COLO668 (cell line): ENCODE results near the gene SPAG16.
"Not testable (repeated sequence)": the region's sequence is repeated elsewhere in the genome, so short reads cannot be mapped to it uniquely, and the experiment has no call there.

ENCODE experiments used
- DNase-seq: peaks from one replicate; lab custom pipeline; 2025; ENCODE audit not compliant: unreplicated experiment; lab: John Stamatoyannopoulos, UW

SPAG16 gene

DNA sequence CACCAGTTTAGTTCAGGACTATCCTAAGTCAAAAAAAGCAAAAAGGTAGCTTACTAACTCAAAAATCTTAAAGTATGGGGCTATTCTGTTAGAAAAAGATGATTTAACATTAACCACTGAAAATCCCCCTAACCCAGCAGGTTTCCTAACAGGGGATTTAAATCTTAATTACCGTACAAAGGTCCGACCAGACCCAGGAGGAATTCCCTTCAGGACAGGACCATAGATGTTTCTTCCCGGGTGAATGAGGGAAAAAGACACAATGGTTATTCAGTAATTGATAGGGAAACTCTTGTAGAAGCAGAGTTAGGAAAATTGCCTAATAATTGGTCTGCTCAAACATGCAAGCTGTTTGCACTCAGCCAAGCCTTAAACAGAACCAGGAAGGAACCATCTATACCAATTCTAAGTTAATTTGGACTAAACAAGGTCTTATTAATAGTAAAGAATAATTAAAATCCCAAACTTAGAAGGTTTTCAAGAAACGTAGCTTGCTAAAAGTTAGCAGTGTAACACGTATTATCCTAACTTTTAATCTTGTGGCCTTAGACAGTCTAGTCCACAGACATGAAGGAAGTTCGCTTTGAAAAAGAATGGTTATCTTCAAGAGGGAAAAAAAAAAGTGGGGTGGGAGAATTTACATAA lies 124.3 kb downstream of the SPAG16 start:
- DNase-seq: not testable (repeated sequence)

DNA sequence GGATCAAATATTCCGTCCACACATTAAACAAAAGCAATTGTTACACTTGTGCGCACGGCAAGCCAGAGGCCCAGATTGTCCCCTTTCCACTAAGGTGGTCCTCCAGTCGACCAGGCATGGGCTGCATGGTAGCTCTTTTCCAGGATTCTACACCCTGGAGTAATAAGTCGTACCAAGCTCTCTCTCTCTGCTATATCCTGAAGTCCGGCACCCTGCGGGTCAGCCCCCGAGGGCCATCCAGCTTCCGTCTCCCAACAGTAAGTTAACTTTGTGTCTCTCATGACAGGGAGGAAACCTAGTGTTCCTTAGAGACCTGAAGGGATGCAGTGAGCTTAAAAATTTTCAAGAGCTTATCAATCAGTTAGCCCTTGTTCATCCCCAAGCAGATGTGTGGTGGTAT lies 126.4 kb downstream of the SPAG16 start:
- DNase-seq: not testable (repeated sequence)

DNA sequence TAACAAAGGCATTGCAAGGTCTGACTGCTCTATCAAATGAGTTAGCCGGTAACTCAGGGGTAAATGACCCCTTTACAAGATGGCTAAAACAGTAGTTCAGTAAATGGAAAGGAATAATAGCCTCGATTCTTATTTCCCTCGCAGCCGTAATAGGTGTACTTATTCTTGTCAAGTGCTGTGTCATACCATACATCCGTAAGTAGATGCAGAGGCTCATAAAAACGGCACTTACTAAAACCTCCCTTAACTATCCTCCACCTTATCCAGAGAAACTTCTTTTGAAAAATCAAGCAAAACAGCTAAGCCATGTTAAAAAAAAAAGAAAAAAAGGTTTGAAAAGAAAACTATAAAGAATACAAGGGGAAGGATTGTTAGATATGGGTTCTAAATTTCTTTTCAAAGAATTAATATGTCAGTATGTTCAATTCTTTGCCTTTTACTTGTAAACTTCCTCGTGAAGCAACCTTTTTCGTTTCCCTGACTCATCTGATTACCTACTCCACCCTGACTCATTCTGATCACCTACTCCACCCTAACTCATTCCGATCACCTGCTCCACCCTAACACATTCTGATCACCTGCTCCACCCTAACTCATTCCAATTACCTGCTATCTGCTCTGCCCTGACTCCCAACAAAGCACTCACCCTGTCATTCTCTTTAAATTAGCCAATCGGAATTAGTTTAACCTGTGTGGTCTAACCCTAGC lies 127.5 kb downstream of the SPAG16 start:
- DNase-seq: no peak

DNA sequence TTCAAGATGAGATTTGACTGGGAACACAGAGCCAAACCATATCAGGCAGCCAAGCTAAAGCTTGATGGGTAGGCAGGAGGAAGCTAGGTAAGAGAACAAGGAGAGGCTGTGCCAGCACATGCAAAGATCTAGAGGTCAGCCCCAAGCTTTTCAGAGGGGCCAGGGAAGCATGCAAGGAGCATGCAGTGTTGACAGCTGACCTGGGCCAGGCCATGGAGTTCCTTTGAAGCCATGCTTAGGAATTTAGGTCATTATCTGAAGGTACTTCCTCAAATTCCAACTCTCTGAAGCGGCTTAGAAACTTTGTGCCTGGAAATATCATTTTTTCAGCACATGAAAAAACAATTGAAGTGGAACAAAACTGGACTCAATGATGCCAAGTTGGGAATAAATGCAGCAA lies 130.8 kb downstream of the SPAG16 start:
- no peak for DNase-seq

DNA sequence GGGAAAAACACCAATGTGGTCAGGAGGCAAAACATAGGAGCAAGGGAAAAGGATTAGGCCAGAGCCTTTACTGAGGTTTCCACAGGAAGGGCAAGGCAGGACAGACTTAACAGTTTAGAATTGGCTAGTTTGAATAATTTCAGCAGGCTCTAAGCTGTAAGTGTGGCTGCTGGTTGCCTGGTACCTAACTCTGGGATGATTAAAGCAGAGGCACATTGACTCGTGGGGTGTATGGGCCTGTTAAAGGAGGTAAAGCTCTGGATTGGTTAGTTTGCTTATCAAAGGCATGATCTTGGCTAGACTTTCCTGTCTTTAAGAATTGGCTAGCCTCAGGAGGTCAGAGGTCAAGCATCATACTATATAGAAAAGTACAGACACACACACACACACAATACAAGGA lies 132.6 kb downstream of the SPAG16 start:
- DNase-seq: no peak

DNA sequence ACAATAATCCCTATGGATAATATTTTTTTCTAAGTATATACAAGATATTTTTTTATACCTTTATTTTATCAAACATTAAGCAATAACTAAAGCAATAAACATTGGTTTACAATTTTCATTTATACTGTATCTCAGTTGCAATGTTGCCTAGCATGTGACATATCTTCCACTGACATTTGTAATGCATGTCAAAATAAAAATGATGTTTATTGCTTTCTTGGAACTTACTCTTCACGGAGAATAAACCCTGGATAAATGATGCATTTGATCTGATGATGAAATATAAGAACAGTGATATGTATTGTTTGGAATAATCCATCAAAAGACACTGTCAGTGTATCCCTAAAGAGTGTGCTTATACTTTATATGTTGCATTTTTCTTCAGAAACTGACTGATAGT lies 135.7 kb downstream of the SPAG16 start:
- DNase-seq: no peak

DNA sequence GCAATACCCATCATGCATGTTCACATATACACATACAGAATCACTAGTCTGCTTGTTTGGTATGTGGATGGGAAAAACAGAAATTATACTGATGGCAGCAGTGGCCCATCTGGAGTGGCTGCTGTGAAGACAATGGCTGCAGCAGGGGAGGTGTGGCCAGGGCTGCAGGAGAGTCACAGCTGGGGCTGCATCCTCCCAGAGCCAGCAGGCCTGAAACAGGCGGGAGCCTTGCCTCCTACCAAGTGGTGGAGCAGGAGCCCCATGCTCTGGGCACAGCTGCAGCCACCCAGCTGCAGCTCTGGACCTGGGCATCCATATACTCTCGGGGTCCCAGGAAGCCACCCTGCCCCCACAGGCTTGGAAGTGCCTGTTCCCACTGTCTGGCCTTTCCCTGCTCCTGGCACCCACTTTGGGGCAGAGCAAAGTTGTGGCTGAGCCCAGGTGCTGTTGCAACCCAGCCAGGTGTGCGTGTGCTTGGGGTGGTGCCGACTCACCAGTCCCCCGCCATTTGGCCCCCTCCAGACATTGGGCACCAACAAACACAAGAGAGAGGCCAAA lies 136.6 kb downstream of the SPAG16 start:
- no peak for DNase-seq

DNA sequence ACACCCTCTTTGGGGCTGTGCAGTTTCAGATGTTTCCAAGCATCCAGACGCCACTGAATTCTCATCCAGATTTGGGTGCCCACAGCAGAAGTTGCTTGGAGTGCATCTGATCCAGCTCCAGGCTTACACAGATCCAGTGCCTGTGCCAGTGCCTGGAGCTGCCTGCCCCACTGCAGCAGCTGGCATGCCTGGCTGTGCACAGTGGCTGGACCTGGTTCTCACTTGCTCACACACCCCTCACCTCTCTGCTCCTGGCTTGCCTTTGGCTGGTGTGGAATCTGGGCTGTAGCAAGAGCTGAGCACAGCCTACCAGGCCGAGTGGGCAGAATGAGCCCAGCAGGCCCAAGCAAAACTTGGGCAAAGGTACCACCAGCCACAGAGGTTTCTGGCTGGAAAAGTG lies 137.9 kb downstream of the SPAG16 start:
- no peak for DNase-seq

DNA sequence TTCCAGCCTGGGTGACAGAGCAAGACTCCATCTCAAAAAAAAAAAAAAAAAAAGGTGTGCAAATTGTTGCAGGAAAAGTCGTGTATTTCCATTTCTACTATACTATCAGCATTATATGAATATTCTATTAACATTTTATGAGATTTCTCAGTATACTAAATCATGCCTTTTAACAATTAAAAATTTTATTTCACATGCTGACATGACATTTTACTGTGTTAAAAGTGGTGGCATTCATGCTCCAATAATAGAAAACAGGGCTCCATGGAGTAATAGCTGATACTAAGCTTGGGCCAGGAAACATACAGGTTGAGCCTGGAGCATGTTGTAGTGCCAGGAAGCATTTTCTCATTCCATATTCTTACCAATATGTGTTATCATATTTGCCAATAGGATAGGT lies 141.4 kb downstream of the SPAG16 start:
- DNase-seq: no peak

DNA sequence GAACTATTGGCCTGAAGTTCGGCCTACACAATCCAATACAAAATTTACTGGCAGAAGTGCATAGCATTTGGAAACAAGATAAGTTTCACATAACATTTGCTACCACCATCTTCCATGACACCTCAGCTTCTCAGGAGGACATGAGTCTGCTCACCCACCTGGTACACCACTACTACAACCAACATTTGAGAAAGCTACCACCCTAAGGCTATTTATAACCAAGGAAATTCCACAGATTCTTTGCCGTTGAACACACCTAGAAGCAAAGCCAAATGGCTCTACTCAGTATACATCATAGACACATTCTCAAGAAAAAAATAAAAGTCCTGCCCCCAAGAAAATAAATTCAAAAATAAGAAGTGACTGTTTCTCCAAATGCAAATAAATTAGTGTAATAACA lies 145.3 kb downstream of the SPAG16 start:
- DNase-seq: no peak

DNA sequence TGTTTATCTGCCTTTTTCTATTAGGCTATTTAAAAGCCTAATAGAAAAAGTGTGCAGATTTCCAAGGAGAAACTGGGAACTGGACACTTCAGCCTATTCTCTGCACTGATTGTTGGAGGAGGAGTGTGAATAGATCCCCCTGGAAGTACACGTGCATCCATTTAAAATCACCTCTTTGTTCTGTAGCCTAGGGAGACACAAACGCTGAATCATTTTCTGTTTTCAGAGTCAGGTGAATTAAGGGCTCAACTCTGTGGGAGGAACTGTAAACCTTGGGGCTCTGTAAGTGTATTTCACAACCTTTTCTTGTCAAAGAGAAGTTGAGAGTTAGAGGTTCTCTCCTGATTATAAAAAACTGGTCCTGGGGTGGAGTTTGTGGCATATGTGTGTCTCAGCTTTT lies 159.7 kb downstream of the SPAG16 start:
- no peak for DNase-seq

DNA sequence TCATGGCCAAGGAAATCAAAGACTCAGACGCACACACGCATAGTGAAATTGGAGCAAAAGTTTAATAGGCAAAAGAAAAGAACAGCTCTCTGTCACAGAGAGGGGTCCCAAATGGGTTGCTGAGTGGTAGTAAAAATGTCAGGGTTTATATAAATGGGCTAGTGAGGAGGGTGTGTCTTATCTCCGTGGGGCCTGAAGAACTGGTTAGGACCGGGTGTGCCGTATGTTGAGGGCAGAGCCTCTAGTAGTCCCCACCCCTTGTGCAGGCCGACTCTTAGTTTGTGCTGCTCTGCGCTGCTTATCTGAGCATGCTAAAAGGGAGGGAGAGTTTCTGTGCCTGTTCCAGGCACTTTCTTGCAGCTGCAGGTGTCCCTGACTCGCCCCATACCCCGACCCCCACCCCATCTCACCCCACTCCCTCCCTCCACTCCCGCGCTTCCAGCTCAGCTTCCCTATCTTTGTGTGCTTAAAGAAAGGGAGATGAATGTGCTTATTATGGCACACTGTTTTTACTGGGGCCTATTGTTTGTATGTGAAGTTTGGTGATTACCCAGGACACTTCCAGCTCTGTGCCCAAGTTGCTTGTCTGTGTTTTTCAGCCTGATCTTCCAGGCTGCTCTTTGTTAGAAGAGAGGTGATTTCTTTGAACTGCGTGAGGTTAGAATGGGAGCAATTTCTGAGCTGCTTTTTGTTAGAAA lies 167.4 kb downstream of the SPAG16 start:
- no peak for DNase-seq

DNA sequence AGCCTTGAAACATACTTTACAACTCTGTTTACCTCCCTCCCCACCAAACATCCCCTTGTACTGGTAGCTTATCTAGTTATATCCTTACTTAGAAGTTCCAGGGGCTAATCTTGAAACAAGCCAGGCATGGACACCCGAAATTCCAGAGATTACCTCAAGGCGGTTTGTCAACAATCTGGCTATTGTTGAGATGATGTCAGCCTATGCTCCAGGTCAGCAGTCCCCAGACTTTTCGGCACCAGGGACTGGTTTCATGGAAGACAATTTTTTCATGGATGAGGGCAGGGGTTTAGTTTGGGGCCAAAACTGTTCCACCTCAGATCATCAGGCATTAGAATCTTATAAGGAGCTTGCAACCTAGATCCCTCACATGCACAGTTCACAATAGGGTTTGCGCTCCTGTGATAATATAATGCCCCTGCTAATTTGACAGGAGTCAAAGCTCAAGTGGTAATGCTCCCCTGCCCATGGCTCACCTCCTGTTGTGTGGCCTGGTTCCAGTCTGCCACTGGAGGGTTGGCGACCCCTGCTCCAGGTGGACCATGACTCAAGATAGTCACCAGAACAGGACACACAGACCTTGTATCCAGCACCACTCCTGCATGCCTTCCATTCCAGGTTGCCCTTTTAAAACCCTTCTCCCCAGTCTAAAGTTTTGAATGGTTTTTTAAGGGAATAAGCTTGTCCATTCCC lies 171.2 kb downstream of the SPAG16 start:
- DNase-seq: no peak

DNA sequence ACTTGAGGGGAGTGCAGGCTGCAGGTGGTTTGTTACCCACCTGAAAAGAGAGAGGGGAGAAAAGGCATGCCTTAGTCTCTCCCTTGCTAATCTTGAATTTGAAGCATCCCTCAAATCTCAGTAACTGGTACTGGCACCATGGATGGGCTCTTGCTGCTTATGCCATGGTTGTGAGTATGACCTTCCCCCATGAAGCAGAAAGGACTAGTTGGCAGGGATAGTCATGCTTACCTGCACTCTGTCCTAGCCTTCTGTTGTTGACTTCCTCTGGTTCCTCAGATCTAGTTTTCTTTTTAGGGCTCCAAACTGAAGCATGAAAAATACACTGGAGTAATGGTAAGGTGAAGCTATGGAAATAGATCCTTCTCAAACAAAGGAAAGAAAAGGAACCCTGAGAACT lies 191.2 kb downstream of the SPAG16 start:
- DNase-seq: no peak

DNA sequence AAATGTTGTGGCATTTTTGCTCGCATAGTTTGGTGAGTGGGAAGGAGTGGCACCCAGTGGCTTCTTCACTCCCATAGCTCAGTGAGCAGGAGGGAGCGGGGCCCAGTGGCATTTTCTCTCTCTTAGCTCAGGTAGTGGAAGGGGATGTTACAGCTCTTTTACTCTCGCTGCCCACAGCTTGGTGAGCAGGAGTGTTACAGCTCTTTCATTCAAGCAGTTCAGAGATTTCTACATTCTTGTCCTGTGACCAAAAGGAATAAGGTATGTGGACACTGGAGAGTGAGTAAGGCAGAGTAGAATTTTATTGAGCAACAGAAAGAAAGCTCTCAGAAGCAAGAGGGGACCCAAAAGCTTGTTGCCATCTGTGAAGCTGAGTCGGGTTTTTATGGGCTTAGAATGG lies 192.4 kb downstream of the SPAG16 start:
- DNase-seq: no peak

DNA sequence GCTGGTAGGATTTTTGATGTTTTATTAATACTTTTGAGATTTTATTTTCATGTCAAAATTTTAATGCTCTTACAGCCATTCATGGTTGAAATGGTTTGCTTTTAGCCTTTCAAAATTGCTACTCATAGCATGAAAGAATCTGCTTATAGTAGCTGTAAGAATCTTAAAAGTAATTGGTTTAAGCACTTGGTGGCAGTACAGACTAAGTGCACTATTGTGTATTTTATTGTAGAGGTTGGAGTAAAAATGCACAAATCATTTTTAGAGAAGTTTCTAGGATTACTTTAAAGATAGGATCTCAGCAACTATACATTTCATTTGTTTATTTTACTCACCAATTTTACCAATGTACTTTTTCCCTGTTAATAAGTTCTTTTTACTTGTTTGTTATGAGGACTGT lies 205.8 kb downstream of the SPAG16 start:
- DNase-seq: no peak

DNA sequence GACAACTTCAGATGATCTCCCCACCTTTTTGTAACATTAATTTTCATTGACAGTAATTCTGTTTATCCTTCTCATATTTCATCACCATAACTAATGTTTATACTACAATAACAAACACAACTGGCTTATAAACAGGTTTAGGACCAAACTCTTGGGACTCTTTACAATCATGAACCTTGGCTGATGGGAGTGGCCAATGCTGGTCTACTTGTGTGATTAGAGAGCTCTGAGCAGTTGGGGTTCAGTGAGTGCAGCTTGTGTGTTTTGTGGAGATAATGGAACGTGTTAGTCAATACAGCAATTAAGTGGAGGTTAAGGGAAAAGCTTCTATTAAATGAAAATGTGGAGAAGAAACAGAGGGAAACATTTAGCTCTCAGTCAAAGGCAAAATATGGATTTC lies 207.1 kb downstream of the SPAG16 start:
- DNase-seq: no peak

DNA sequence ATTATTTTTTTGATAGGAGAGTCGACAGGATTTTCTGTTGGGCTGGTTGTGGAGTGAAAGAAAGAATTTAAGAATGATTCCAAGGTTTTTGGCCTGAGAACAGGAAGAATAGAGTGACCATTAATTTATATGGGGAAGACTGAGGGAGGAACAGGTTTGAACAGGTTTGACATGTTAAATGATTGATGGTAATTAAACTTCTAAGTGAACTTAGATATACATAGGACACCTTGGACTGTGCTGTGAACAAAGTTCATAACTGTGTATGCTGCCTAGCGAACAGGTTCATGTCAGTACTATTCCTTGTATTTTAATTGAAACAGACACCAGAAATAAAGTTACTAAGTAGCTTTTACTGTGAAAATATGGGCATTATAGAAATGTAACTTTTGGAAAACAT lies 212.0 kb downstream of the SPAG16 start:
- DNase-seq: no peak

DNA sequence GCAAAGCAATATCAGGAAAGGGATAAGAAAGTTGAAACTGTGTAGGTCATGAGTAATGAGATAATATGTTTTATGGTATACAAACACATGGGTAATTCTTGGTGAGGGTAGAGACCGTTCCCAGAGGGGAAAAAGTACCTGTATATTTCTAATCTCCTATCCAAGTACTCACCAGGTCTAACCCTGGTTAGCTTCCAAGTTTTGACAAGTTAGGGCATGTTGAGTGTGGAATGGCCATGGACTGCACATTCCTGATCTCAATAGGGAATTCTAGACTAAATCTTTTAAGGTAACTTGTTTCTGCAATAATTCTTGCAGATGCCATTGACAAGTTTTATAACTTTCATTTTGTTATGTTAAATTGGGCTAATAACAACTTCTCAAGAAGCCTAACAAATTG lies 216.6 kb downstream of the SPAG16 start:
- no peak for DNase-seq

DNA sequence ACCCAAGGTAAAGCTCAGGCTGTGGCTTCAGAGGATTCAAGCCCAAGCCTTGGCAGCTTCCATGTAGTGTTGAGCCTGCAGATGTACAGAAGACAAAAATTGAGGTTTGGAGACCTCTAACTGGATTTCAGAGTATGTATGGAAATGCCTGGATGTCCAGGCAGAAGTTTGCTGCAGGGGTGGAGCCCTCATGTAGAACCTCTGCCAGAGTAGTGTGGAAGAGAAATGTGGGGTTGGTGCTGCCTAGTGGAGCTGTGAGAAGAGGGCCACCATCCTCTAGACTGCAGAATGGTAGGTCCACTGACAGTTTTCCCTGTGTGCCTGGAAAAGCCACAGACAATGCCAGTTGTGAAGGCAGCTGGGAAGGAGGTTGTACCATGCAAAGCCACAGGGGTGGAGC lies 239.9 kb downstream of the SPAG16 start:
- no peak for DNase-seq

DNA sequence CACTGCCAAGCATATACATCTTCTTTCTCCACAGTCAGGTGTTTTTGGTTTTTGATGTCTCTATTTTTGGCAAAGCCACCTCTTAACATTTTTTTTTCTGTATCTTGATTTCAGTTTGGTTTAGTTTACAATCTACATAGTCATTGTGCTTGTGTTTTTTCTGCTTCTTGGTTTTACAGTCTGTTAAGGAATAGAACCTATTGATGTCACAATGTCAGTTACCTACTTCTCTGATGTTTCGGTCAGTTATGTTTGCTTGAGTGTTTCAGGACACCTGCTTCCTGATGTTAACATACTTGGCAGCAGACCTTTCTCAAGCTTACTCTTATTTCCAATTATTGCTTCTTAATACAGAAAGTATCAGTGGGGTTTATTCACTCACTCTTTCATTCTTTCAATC lies 253.3 kb downstream of the SPAG16 start:
- DNase-seq: no peak

DNA sequence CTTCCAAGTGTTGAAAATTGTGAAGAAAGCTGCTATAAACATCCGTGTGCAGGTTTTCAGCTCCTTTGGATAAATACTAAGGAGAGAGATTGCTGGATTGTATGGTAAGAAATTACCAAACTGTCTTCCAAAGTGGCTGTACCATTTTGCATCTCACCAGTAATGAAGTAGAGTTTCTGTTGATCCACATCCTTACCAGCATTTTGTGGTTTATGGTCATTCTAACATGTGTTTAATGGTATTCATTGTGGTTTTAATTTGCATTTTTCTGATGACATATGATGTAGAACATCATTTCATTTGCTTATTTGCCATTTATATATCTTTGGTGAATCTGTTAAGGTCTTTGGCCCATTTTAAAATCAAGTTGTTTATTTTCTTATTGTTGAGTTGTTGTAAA lies 260.7 kb downstream of the SPAG16 start:
- no peak for DNase-seq
